ENCODE measurements around the gene MGAT4A. TPM values are rescaled to one million over a fixed set of nuclear protein-coding genes. Genes with fewer than 3 reads are reported as not detected.
"Not testable (repeated sequence)": the region's sequence is repeated elsewhere in the genome, so short reads cannot be mapped to it uniquely, and the experiment has no call there.

Gene MGAT4A
- total RNA-seq, 1 donor from 2014 or later, result 3.8 TPM

GRCh38 chr2:98659491-98659840 is 71.5 kb downstream of the MGAT4A start:
- not testable (repeated sequence) for DNase-seq (ENCODE audit: low read depth in 2 of 2)

DNA sequence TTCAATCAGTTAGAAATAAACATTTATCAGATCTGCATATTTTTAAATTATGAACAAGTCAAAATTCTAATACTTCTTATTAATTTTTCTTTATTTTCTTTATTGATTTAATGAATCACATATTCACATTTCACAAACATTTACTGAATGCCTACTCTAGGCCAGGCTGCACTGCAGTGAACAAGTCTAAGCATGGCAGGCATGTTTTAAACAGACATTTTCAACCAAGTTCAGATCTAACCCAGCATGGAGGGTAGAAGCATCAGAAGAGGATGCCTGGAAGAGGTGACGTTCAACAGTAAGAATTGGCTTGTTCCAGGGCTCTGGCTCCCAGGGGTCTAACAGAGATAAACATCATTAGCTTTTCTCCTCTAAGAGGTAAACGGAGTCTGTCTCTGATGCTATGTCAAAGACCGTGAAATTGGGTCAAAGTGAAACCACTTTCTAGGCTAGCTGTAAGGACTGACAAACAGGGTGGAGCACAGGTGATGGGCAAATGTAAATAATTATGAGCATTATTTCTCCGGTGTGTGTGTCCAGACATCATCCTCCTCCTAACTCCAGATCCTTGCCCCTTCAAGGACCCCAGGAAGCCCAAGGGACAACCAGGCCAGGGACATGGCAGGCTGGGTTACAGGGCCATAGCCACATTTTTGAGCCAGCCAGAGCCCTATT is 72.0 kb downstream of the MGAT4A start:
- no peak for DNase-seq (ENCODE audit: low read depth in 2 of 2)

DNA sequence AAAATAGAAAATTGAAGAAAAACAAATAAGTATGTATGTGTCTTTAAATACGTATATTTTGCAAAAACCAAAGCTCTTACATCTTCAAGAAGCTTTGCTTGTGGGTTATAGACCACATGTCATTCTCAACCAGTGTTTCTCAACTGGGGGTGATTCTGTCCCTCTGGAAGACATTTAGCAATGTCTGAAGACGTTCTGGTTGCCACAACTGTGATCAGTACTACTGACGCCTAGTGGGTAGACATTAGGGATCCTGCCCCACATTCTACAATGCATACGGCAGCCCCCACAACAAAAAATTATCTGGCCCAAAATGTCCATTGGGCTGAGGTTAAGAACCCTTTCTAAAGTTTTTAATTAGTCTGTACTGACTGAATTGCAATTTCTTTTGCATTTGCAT is 74.1 kb downstream of the MGAT4A start:
- no peak for DNase-seq (ENCODE audit: low read depth in 2 of 2)

DNA sequence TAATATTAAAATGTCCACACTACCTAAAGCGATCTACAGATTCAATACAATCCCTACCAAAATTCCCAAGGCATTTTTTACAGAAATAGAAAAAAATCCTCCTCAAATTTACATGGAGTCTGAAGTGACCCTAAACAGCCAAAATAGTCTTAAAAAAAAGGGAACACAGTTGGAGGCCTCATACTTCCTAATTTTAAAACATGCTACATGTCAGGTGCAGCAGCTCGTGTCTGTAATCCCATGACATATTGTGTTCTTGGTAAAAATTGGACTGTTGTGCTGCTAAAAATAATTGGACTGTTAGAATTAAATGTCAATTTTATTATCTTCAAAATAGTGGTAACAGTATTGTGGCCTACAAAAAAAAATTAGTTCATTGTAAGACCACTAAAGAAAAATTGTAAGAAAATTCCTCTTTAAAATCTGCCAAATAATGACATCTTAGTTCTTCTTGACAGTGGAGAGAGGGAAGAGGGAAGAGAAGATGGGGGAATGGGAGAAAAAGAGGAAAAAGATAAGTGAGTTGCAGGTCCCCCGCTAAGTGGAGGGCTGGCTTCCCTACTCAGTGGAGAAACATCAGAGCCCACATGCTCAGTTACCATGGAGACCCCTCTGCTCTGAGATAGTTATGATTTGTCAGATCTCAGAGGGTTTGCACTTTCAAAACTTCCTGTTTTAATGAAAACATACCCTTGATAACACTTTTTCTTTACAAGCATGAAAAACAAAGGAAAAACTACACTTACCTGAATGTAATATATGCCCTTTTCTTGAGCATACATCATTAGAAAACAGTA is 76.0 kb downstream of the MGAT4A start:
- DNase-seq (ENCODE audit: low read depth in 2 of 2), result peak; percentile 21 to 56

- no peak for DNase-seq (ENCODE audit: low read depth in 2 of 2)
Measured at GRCh38 chr2:98650998-98651397, 79.9 kb downstream of the MGAT4A start.

- no peak for DNase-seq (ENCODE audit: low read depth in 2 of 2)
Measured at GRCh38 chr2:98649992-98650375, 80.9 kb downstream of the MGAT4A start.

GRCh38 chr2:98649135-98649991 is 81.6 kb downstream of the MGAT4A start:
- DNase-seq (ENCODE audit: low read depth in 2 of 2), result peak; percentile 88 to 90

- no peak for DNase-seq (ENCODE audit: low read depth in 2 of 2)
Measured at GRCh38 chr2:98648451-98648850, 82.5 kb downstream of the MGAT4A start.

GRCh38 chr2:98647636-98648035 is 83.3 kb downstream of the MGAT4A start:
- no peak for DNase-seq (ENCODE audit: low read depth in 2 of 2)

DNA sequence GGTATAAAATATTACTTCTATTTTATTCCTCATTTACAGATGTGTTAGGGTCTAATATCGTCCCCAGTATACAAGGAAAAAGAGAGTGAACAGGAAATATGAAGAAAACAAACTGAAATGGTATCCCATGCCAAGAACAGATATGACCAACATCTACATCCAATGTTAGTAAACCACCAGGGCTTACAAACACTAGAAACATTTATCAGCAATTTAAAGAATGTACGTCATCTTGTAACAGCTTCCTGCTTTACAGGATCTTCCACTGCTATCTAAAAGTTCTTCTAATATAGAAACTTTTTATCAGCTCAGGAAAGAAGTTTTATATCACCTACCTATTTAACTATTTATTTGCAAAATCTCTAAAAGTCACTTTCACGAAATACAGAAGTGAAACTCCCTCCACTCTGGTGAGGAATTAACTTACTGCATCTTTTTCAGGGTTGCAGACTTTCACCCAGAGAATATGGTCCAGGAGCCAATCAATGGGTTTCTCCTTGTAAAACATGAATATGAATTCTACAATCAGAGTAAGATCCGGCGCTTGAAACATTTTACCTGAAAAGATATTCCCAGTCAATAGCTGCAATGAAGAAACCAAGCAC is 87.3 kb downstream of the MGAT4A start:
- peak in 1 of 2 donors; percentile 24 for DNase-seq (ENCODE audit: low read depth in 2 of 2)

DNA sequence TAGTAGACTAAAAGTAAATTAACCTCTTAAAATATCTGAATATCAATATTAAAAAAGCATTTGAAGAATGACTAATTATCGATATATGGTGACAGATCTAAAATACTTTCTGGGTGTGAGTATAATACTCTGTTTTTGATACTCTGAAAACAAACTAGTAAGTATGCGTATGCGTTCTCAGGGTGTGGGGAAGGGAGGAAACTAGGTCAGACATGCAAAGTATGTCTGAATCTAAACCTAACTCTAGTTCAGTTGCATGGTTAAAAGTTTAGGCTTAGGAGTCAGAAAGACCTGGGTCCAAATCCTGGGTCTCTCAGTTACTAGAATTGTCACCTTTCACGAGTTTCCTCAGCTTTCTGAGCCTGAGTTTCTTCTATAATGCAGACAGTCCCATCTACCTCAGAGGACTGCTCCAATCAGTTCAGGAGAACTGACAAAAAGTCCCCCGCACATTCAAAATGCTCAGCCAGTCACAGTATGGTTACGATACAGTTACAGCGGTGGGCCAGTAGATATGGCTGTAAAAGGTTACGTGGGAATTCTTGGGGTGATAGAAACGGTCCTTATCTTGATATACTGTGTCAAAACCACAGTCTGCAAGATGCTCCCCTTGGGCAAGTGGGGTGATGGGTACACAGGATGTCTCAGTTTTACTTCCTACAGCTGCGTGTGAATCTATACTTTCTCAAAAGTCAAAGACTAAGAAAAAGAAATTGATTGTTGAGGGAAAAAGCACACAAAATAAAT is 93.4 kb downstream of the MGAT4A start:
- DNase-seq (ENCODE audit: low read depth in 2 of 2), result no peak

DNA sequence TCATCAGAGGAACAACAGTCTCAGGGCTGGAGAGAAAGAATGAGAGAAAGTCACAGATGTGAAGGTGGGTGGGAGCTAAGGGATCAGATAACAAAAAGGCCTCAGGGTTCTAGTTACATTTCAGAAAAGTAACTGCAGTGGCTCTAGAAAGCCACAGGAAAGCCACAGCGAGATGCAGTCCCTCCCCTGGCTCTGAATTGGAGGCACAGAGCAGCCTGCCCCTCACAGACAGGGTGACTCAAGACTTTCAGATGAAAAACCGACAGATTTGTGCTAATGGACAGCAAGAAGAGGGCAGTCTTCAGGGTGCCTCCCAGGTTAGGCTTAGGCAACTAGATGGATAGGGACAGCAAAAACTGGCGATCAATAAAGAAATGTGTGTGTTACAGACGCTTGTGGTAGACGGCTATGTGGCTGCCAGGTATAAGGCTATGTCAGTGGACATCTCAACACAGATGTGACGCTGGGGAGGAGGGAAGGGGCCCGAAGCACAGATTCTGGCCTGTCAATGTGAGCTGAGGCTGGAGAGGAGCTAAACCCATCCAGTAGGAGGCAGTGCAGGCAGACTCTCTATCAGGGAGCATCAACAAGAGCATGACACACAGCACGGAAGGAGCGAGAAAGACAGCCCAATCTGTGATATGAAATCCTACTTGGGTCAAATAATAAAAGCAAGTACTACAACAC is 96.4 kb downstream of the MGAT4A start:
- peak; percentile 7 to 46 for DNase-seq (ENCODE audit: low read depth in 2 of 2)

- DNase-seq (ENCODE audit: low read depth in 2 of 2), result no peak
Measured at GRCh38 chr2:98632351-98632750, 98.6 kb downstream of the MGAT4A start.

DNA sequence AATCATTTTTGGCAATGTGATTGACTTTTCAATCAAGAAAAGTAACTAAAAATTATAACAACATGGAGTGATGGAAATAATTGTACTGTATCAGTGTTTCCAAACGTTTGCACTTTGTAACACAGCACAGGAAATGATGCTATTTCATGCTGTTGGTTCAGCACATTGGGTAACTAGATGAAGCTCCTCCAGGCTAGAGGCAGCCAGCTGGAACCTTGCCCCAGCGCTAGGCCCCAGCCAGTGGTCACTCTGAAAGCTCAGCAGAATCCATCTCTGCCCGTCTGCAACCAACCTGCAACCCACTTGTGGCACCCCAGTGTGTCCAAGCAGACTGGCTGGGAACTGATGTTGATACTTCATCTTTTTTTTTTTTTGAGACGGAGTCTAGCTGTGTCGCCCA is 107.3 kb downstream of the MGAT4A start:
- DNase-seq (ENCODE audit: low read depth in 2 of 2), result peak; percentile 67 to 94

DNA sequence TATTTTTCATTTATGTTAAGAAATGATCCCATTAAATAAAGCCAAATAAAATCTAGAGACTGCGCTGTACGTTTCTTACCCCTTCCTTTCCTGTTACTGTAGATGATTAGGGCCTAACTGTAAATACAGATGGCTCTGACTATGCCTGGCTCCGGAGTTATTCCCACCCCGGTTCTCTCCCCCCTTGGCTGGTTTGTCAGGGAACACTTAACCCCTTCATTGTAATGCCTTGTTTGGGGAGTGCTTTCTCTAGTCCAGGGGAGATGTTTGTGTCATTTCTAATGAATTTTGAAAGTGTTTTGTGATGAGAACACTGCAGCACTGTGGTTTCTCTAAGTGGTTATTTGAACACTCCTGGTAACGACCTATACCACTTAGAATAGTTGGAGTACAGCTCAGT is 113.8 kb downstream of the MGAT4A start:
- no peak for DNase-seq (ENCODE audit: low read depth in 2 of 2)

GRCh38 chr2:98615481-98615880 is 115.5 kb downstream of the MGAT4A start:
- DNase-seq (ENCODE audit: low read depth in 2 of 2), result peak in 1 of 2 donors; percentile 20

GRCh38 chr2:98614024-98614739 is 116.8 kb downstream of the MGAT4A start:
- no peak for DNase-seq (ENCODE audit: low read depth in 2 of 2)

GRCh38 chr2:98608962-98609604 is 121.8 kb downstream of the MGAT4A start:
- DNase-seq (ENCODE audit: low read depth in 2 of 2), result peak; percentile 65 to 71
